ENCODE results near the gene PIEZO2. TPM values are rescaled to one million over a fixed set of nuclear protein-coding genes. Genes with fewer than 3 reads are reported as not detected.
"Not testable (repeated sequence)": the region's sequence is repeated elsewhere in the genome, so short reads cannot be mapped to it uniquely, and the experiment has no call there.

The PIEZO2 gene
- total RNA-seq, 2 experiments from 2014 or later, result not detected

- H3K4me1 Mint-ChIP-seq; H3K4me3 Mint-ChIP-seq; POLR2A ChIA-PET; H3K9me3 Mint-ChIP-seq; H3K36me3 Mint-ChIP-seq (ENCODE audit: low read depth); CTCF ChIA-PET; H3K27me3 Mint-ChIP-seq; H3K27ac Mint-ChIP-seq; DNase-seq: not testable (repeated sequence)
Measured at GRCh38 chr18:10638539-10638885, 510.9 kb downstream of the PIEZO2 start.

- H3K4me3 Mint-ChIP-seq; CTCF ChIA-PET; H3K4me1 Mint-ChIP-seq; DNase-seq; H3K9me3 Mint-ChIP-seq; H3K27ac Mint-ChIP-seq; POLR2A ChIA-PET; H3K36me3 Mint-ChIP-seq (ENCODE audit: low read depth); H3K27me3 Mint-ChIP-seq: not testable (repeated sequence)
Measured at GRCh38 chr18:10637858-10638538, 511.4 kb downstream of the PIEZO2 start.

- H3K9me3 Mint-ChIP-seq; POLR2A ChIA-PET; DNase-seq; CTCF ChIA-PET; H3K4me1 Mint-ChIP-seq; H3K4me3 Mint-ChIP-seq; H3K27ac Mint-ChIP-seq; H3K36me3 Mint-ChIP-seq (ENCODE audit: low read depth): not testable (repeated sequence)
- peaks cover 12% of the 10 kb centered on the region for H3K27me3 Mint-ChIP-seq
Measured at GRCh38 chr18:10629076-10629475, 520.3 kb downstream of the PIEZO2 start.

- CTCF ChIA-PET; H3K27ac Mint-ChIP-seq; DNase-seq; H3K4me1 Mint-ChIP-seq; H3K27me3 Mint-ChIP-seq; H3K9me3 Mint-ChIP-seq; H3K36me3 Mint-ChIP-seq (ENCODE audit: low read depth); H3K4me3 Mint-ChIP-seq; POLR2A ChIA-PET: not testable (repeated sequence)
Measured at GRCh38 chr18:10626606-10627213, 522.7 kb downstream of the PIEZO2 start.

- H3K9me3 Mint-ChIP-seq; CTCF ChIA-PET; H3K27me3 Mint-ChIP-seq; H3K4me1 Mint-ChIP-seq; POLR2A ChIA-PET; H3K27ac Mint-ChIP-seq; H3K4me3 Mint-ChIP-seq; DNase-seq; H3K36me3 Mint-ChIP-seq (ENCODE audit: low read depth): not testable (repeated sequence)
Measured at GRCh38 chr18:10623606-10624005, 525.8 kb downstream of the PIEZO2 start.

GRCh38 chr18:10622982-10623381 lies 526.4 kb downstream of the PIEZO2 start:
- H3K36me3 Mint-ChIP-seq (ENCODE audit: low read depth); CTCF ChIA-PET; H3K27ac Mint-ChIP-seq: not testable (repeated sequence)

GRCh38 chr18:10620670-10621329 lies 528.6 kb downstream of the PIEZO2 start:
- H3K4me3 Mint-ChIP-seq; H3K4me1 Mint-ChIP-seq; POLR2A ChIA-PET; H3K9me3 Mint-ChIP-seq; H3K27me3 Mint-ChIP-seq; H3K36me3 Mint-ChIP-seq (ENCODE audit: low read depth); DNase-seq; CTCF ChIA-PET; H3K27ac Mint-ChIP-seq: not testable (repeated sequence)

More at GRCh38 chr18:10622982-10623381, 526.4 kb downstream of the PIEZO2 start:
- H3K4me1 Mint-ChIP-seq, DNase-seq, POLR2A ChIA-PET, H3K27me3 Mint-ChIP-seq, H3K4me3 Mint-ChIP-seq, H3K9me3 Mint-ChIP-seq: not testable (repeated sequence)

Small RNAs within 50 kb of the gene (microRNA-seq; reads per million reads assigned to microRNA genes)
- gene MIR6788 (ENCODE audit: borderline microRNAs expressed, borderline replicate concordance), result not detected
